RWPE1 (cell line): ENCODE results near the gene PITPNB.

ENCODE experiments used
- CTCF ChIA-PET: fragments of 350-600 bp; sonication (Branson Sonifier 250); formaldehyde crosslinking; extraction: SDS; loops from one replicate; lab custom pipeline; 2021; lab: Yijun Ruan, JAX
- POLR2A ChIA-PET: fragments of 400-600 bp; formaldehyde crosslinking; extraction: SDS; loops from one replicate; lab custom pipeline; 2020; ENCODE audit warnings: antibody characterized with exemption; ENCODE audit not compliant: low non-redundant PET; lab: Yijun Ruan, JAX
- DNase-seq: peaks from one replicate; pipeline ENCODE4 v3.0.0; 2012; ENCODE audit warnings: low spot score
- H3K27ac ChIP-seq: fragments of 450-650 bp; 2 replicates; pipeline ENCODE4 v1.5.1; 2017
- TF ChIP-seq, protein P1 (sequence below): fragments of 450-650 bp; conservative IDR thresholded peaks from 2 replicates; pipeline ENCODE4 v1.5.1; 2017; ENCODE audit warnings: low read depth, mild to moderate bottlenecking

Gene PITPNB

DNA sequence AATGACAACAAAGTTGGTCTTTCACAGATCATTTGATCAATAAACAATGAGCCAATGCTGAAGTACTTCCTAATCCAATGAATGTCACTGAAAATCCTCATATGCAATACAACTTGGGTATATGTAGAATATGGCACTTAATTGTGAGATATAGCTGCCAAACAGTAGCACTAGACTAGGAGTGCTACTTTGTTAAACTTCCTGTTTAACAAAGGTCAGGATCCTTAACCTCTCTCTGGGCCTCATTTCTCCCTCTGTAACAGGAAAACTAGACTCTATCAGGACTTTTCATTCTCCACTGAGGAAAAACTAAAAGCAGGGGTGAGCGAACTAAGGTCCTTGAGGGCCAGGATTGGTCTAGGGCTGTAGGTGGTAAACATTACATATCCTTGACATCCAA lies 56.1 kb downstream of the PITPNB start:
- ChIA-PET CTCF (no interaction called here), POLR2A (no interaction called here)
- no peak for DNase-seq
- TF ChIP-seq, protein P1, sequence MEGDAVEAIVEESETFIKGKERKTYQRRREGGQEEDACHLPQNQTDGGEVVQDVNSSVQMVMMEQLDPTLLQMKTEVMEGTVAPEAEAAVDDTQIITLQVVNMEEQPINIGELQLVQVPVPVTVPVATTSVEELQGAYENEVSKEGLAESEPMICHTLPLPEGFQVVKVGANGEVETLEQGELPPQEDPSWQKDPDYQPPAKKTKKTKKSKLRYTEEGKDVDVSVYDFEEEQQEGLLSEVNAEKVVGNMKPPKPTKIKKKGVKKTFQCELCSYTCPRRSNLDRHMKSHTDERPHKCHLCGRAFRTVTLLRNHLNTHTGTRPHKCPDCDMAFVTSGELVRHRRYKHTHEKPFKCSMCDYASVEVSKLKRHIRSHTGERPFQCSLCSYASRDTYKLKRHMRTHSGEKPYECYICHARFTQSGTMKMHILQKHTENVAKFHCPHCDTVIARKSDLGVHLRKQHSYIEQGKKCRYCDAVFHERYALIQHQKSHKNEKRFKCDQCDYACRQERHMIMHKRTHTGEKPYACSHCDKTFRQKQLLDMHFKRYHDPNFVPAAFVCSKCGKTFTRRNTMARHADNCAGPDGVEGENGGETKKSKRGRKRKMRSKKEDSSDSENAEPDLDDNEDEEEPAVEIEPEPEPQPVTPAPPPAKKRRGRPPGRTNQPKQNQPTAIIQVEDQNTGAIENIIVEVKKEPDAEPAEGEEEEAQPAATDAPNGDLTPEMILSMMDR, result no peak
- no peak overlapping the region for H3K27ac ChIP-seq

DNA sequence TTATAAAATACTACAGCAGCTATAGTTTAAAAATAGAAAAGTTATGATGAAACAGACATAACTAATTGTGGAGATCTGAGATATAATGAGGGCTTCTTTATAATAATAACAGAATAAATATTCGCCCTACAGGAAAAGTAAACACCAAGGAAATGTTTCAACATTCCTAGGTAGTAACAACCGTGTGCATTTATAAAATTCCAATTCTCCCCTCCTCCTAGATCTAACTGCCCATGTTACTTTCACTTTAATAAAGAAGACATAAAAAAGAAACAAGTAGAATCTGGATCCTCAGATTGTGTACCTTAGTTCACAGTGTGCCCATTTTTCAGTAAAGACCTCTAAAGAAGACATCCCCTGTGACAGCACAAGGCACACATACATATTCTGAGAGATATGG lies 59.7 kb downstream of the PITPNB start:
- ChIA-PET POLR2A (no interaction called here), CTCF (no interaction called here)
- peak overlapping the region; percentile 46; the same call in 1 of the 2 replicates for H3K27ac ChIP-seq
- no peak for DNase-seq
- TF ChIP-seq, protein P1, result no peak

DNA sequence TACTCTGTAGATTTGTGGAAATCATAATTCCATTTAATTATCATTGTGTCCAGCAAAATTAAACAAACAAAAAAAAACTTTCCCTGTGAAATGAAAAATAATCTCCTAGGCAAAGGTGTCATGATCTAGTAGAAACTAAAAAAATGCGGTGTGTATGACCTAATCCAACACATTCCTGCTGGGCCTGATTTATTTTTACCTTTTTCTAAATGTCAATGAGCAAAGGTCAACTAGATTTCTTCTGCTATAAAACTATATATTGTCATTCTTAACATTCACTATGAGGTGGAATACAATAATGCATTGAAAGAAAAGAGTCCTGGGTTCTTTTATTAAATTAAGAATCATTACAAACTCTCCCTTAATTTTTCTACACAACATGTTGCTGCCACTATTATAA lies 60.4 kb downstream of the PITPNB start:
- no peak for DNase-seq
- POLR2A ChIA-PET, result no interaction called here
- CTCF ChIA-PET, result no interaction called here
- TF ChIP-seq, protein P1, result no peak
- H3K27ac ChIP-seq, result no peak overlapping the region

DNA sequence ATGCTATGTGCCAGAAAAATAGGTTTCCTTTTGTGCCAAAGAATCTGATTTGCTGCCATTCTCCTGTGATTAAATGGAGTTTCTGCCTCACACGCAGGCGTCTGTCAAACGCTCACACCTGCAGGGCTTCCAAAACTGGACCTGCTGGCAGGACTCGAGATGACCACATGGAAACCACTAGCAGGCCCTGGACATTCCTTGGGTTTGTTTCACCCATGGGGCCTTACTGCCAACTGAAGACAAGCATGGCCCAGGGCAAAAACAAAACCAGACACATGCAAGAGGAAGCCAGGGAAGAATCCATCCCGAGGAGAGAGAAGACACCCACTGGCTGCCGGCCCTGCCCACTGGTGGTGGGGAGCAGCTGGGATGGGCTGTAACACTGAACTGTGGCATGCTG lies 61.6 kb downstream of the PITPNB start:
- CTCF ChIA-PET, result no interaction called here
- no peak overlapping the region for H3K27ac ChIP-seq
- POLR2A ChIA-PET, result no interaction called here
- DNase-seq, result no peak
- TF ChIP-seq, protein P1, result no peak

DNA sequence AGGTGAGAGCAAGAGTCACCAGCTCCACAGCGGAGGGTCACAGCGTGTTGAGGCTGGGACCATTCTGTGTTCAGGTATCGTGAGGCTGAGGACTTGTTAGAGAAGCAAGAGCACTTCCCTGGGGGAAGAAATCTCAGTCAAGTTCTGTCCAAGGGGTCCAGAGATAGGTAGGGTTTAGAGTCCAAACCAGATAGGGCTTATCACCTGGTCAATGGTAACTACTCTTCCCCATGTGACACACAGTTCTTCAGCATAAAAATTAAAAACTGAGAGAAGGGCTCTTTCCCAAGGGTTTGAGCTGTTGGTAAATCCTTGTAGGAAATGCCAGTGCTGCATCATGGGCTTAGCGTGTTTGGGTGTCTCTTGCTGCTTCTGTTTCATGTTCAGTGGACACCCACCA lies 62.7 kb downstream of the PITPNB start:
- ChIA-PET CTCF (interaction anchor here (0.6 to 0.7 kb wide), 2 partner anchors 14 to 354 kb away, joined by 3 read pairs; no protein-coding TSS in a partner anchor), POLR2A (no interaction called here)
- H3K27ac ChIP-seq, result no peak overlapping the region
- TF ChIP-seq, protein P1, result no peak
- DNase-seq, result no peak

DNA sequence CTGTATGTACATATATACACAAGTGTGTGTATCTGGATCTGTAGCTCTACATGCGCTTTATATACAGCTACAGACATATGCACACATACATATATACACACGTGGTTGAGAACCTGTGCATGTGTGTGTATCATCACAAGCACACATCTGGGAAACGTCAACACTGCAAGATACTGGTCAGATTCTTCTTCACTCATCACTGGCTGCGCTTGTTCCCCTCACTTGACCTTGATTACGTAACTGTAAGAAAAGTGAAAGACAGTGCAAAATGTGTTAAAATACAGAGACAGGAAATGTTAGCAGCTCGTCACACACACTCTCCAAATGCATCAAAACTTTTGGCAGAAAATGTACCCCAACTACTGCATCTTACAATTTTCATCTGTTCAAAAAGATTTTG lies 65.6 kb downstream of the PITPNB start:
- DNase-seq, result no peak
- H3K27ac ChIP-seq, result no peak overlapping the region
- POLR2A ChIA-PET, result no interaction called here
- TF ChIP-seq, protein P1, result no peak
- CTCF ChIA-PET, result interaction anchor here (0.5 to 0.7 kb wide), 2 partner anchors 226 to 508 kb away, joined by 4 to 8 read pairs; no protein-coding TSS in a partner anchor
